ENCODE results near the gene NAV2. TPM values are rescaled to one million over a fixed set of nuclear protein-coding genes. Genes with fewer than 3 reads are reported as not detected.

Gene NAV2
- total and polyA plus RNA-seq, 5 donors: 4.4 to 12.9 (median 8.6) TPM

DNA sequence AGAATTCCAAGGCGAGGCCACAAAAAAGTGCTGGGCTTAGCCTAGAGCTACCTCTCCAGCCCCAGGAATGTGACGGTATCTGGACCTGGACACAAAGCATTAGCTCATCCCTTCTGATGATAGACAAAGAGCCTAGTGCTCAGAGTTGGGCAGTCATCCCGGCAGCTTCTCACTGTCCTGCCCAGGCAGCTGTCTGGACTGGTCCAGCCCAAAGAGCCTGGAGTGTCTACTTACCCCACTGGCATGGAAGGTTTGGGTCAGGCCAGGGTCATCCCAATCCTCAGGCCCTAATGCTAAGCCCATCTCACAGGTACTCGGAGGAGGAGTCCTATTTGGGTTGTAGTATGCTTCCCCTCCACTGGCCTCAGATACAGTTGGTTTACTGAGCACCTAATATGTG lies 31.0 kb downstream of the NAV2 start:
- Histone ChIP-seq H3K27ac (ENCODE audit: low read length) (no peak overlapping the region), H3K4me3 (ENCODE audit: low read length) (no peak overlapping the region), H3K4me1 (ENCODE audit: control insufficient read depth, insufficient read depth, low read length) (peaks cover 7% of the 10 kb centered on the region), H3K27me3 (ENCODE audit: control insufficient read depth, insufficient read depth) (no peaks in the 10 kb centered on the region), H3K9me3 (ENCODE audit: control insufficient read depth, low read length) (no peaks in the 10 kb centered on the region)
- ATAC-seq (peak; percentile 17 to 27), DNase-seq (no peak)
- intact Hi-C loops (cut with DNase I): loop anchor here (2.0 to 10.0 kb wide), 5 partner anchors 161 to 429 kb away; no protein-coding TSS in a partner anchor
- WGBS: 88% methylated on average over 4 of the region's 4 CpGs

DNA sequence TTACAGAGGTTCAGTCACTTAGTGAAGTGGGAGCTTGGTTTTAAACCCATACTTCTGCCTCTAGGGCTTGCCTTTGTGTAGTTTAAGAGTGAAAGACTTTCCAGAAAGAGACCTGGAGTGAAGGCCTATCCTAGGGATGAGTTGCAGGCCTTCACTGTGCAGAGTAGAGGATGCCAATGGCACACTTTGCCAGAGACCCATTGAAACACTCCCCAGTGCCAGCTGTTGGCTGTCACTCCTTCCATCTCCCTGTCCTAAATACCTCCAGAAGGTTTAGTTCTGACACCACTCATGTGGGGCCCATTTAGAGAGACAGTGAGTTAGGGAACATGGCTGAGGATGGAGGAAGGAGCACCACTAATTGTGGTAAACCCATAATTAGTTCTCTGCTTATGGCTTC lies 31.5 kb downstream of the NAV2 start:
- no peak for DNase-seq
- Histone ChIP-seq H3K27ac (ENCODE audit: low read length) (no peak overlapping the region), H3K4me1 (ENCODE audit: control insufficient read depth, insufficient read depth, low read length) (peaks cover 7% of the 10 kb centered on the region), H3K9me3 (ENCODE audit: control insufficient read depth, low read length) (no peaks in the 10 kb centered on the region), H3K4me3 (ENCODE audit: low read length) (no peak overlapping the region), H3K27me3 (ENCODE audit: control insufficient read depth, insufficient read depth) (no peaks in the 10 kb centered on the region)
- no peak for ATAC-seq
- intact Hi-C loops (cut with DNase I): loop anchor here in 3 of 4 donors (2.0 to 10.0 kb wide), 4 partner anchors 161 to 429 kb away; no protein-coding TSS in a partner anchor

DNA sequence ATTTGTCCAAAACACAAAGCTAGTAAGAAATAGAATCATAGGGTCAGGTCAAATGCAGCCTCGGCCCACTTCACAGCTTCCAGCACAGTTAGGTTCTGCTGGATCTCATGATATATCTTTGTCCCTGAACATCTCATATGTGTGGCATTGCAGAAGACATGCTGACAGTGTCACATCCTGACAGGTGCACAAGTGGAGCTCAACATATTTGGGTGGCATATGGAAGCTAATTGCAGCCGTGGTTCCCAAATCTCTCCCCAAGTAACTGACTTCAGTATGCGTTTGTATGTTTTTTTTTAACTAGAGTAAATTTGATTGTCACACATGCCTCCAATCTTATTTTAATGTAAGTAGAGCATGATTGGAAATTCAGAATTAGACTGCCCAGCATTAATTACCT lies 33.4 kb downstream of the NAV2 start:
- WGBS: 93% methylated on average over 3 of the region's 3 CpGs
- Histone ChIP-seq H3K4me1 (ENCODE audit: control insufficient read depth, insufficient read depth, low read length) (no peaks in the 10 kb centered on the region), H3K4me3 (ENCODE audit: low read length) (no peak overlapping the region), H3K27ac (ENCODE audit: low read length) (no peak overlapping the region), H3K27me3 (ENCODE audit: control insufficient read depth, insufficient read depth) (no peaks in the 10 kb centered on the region), H3K9me3 (ENCODE audit: control insufficient read depth, low read length) (no peaks in the 10 kb centered on the region)
- DNase-seq (no peak), ATAC-seq (no peak)
- intact Hi-C loops (cut with DNase I): loop anchor here in 3 of 4 donors (5.0 to 10.0 kb wide), 3 partner anchors 156 to 431 kb away; no protein-coding TSS in a partner anchor

DNA sequence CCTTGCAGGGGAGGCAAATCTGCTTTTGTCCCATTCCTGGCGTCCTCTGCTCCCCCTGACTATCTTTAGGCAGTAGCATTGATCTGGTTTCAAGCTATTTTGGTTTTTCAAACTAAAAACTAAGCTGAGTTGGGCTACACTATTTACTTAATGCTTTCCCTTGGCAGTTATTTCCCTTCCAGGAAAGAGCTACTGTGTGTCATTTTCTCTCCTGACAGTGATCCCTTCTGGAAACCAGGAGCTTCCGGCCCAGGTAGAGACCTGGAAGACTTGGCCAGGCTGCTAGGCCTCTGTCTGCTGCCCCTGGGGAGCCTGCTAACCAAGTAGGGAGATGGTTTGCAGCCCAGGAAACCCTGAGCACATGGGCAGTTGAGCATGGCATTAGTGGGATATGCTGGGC lies 35.0 kb downstream of the NAV2 start:
- H3K4me3 ChIP-seq (ENCODE audit: low read length): no peak overlapping the region
- no peak for DNase-seq
- no peak overlapping the region for H3K27ac ChIP-seq (ENCODE audit: low read length)
- no peaks in the 10 kb centered on the region for H3K27me3 ChIP-seq (ENCODE audit: control insufficient read depth, insufficient read depth)
- intact Hi-C loops (cut with DNase I): loop anchor here in 3 of 4 donors (5.0 to 10.0 kb wide), 3 partner anchors 155 to 433 kb away; no protein-coding TSS in a partner anchor
- WGBS: 93% methylated on average over 2 of the region's 2 CpGs
- H3K9me3 ChIP-seq (ENCODE audit: control insufficient read depth, low read length): no peaks in the 10 kb centered on the region
- ATAC-seq: no peak
- no peaks in the 10 kb centered on the region for H3K4me1 ChIP-seq (ENCODE audit: control insufficient read depth, insufficient read depth, low read length)

DNA sequence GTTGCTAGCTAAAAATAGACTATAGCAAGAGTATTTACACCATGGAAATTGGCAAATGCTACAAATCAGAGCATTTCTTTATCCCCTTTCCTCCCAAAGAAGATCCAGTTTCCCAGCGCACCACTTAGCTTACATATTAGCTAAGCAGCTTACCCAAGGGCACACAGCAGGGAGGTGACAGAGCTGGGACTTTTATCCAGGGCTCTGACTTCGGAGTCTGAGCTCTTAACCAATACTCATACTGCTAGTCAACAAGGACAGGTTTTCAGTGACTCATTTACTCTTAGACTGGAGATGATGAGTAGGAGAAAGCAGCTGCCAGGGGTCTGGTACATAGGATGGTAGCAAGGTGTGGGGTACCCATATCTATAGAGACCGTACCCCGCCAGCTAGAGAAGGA lies 38.4 kb downstream of the NAV2 start:
- intact Hi-C loops (cut with DNase I): loop anchor here in 2 of 4 donors (10.0 kb wide), 1 partner anchor 154 kb away; no protein-coding TSS in a partner anchor
- H3K9me3 ChIP-seq (ENCODE audit: control insufficient read depth, low read length): no peaks in the 10 kb centered on the region
- WGBS: 97% methylated on average over 4 of the region's 4 CpGs
- no peak overlapping the region for H3K4me3 ChIP-seq (ENCODE audit: low read length)
- H3K27ac ChIP-seq (ENCODE audit: low read length): no peak overlapping the region
- no peaks in the 10 kb centered on the region for H3K27me3 ChIP-seq (ENCODE audit: control insufficient read depth, insufficient read depth)
- ATAC-seq (peak in 1 of 2 donors; percentile 40), DNase-seq (no peak)
- H3K4me1 ChIP-seq (ENCODE audit: control insufficient read depth, insufficient read depth, low read length): no peaks in the 10 kb centered on the region

DNA sequence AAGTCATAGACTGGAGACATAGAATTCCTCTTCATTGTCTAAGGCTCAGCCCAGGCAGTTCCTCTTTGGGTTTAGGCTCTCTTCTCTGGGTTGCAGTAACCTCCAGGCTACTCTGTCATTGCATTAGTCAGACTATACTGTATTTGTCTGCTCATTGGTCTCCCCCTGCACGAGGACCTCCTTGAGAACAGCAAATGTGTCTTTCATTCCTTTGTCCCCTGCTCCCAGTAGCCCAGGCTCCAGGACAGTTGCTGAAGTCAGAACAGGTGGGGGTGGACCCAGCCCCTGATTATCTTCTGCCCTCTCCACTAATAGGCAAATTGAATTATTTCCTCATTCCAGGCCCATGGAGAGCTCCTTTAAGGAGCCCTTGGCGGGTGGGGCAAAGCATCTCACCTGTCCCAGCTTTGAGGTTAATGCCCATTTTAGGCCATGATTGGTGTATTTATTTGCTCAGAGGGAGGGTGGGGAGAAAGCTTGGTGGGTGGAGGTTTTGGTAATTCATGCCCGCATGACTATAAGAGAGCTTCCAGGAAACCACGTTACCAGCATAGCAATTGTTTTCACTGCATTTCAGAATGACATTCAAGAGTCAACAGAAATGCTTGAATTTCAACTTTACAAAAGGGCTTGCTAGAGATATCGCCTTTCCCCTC lies 40.9 kb downstream of the NAV2 start:
- 94% methylated on average over 5 of the region's 5 CpGs for WGBS
- H3K4me1 ChIP-seq (ENCODE audit: control insufficient read depth, insufficient read depth, low read length): peaks cover 8% of the 10 kb centered on the region
- no peaks in the 10 kb centered on the region for H3K9me3 ChIP-seq (ENCODE audit: control insufficient read depth, low read length)
- intact Hi-C loops (cut with DNase I): loop anchor here in 2 of 4 donors (10.0 kb wide), 1 partner anchor 151 kb away; no protein-coding TSS in a partner anchor
- H3K27ac ChIP-seq (ENCODE audit: low read length): no peak overlapping the region
- H3K4me3 ChIP-seq (ENCODE audit: low read length): no peak overlapping the region
- H3K27me3 ChIP-seq (ENCODE audit: control insufficient read depth, insufficient read depth): no peaks in the 10 kb centered on the region
- DNase-seq (no peak), ATAC-seq (no peak)

DNA sequence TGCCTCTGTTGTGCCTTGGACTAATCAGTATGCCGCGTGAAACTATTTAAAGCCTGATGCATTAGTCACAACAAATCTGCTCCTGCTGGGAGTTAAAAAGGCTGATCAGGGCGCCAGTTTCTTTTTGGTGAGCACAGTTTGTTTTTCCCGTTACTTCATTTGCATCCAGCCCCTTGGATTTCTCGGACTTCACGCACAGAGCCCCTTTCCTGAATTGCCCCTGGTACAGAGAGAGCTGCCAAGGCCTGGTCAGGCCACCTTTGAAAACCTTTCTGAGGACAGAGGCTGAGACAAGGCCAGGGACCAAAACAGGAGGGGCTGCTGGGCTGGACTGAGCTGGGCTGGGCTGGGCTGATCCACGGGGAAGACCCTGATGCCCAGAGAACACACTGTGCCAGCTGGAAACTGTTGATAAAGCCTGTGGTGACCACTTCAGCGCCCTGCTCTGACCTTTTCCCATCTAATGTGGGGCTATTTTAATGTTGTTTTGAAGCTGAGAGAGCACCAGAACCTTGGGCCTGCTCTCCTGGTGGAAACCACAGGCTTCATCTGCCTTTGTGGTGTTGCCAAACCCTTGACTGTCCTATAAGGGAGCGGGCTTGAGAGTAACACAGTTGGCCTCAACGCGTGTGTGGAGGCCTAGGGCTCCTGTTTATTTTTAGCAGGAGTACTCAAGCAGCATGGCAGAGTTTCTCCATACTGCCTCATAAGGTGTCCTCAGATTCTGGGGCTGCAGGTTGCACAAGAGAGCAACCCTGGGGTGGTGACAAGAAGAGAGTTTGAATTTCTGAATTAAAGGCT lies 44.2 kb downstream of the NAV2 start:
- 58% methylated on average over 11 of the region's 11 CpGs for WGBS
- Histone ChIP-seq H3K27ac (ENCODE audit: low read length) (peak overlapping the region; percentile 91), H3K4me1 (ENCODE audit: control insufficient read depth, insufficient read depth, low read length) (peaks cover 8% of the 10 kb centered on the region), H3K9me3 (ENCODE audit: control insufficient read depth, low read length) (no peaks in the 10 kb centered on the region), H3K27me3 (ENCODE audit: control insufficient read depth, insufficient read depth) (no peaks in the 10 kb centered on the region), H3K4me3 (ENCODE audit: low read length) (no peak overlapping the region)
- DNase-seq (peak in 1 of 3 donors; percentile 57), ATAC-seq (peak; percentile 76 to 82)
- intact Hi-C loops (cut with DNase I): loop anchor here in 2 of 4 donors (10.0 kb wide), 1 partner anchor 148 kb away; no protein-coding TSS in a partner anchor

DNA sequence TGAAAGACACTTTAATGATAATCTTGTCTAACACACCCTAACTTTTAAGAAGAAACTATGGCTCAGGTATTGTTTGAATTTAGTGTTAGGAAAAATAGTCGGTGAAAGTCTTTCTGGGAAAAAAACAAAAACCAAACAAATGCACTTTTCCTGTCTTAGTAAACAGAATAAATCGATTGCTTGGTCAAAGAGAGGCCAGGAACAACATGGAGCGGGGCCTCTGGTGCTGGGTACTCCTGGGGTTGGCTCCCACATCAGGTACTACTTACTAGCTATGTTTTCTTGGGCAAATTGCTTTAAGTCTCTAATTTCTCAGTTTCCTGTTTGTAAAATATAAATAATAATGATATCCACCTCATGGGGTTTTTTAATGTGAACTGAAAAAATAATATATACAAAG lies 46.8 kb downstream of the NAV2 start:
- H3K4me1 ChIP-seq (ENCODE audit: control insufficient read depth, insufficient read depth, low read length): peaks cover 8% of the 10 kb centered on the region
- H3K4me3 ChIP-seq (ENCODE audit: low read length): no peak overlapping the region
- intact Hi-C loops (cut with DNase I): loop anchor here in 2 of 4 donors (10.0 kb wide), 1 partner anchor 145 kb away; no protein-coding TSS in a partner anchor

DNA sequence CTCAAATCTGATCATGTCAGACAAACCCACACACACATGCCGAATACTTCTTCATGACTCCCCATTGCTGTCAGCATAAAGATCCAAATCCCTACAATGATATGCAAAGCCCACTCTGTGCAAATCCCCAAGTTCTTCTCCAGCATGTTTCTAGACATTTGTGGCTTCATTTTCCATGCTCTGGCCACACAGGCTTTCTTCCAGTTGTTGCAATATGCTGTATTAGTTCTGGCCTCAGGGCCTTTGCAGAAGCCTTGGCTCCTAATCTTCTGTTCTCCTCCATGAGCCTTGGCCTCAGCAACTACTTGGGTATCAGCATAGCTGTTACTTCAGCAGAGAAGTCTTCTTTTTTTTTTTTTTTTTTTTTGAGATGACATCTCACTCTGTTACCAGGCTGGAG lies 49.6 kb downstream of the NAV2 start:
- H3K4me1 ChIP-seq (ENCODE audit: control insufficient read depth, insufficient read depth, low read length): peaks cover 4% of the 10 kb centered on the region
- no peak overlapping the region for H3K4me3 ChIP-seq (ENCODE audit: low read length)
- no peak for DNase-seq
- H3K27ac ChIP-seq (ENCODE audit: low read length): no peak overlapping the region
- H3K9me3 ChIP-seq (ENCODE audit: control insufficient read depth, low read length): no peaks in the 10 kb centered on the region
- 93% methylated on average over 1 of the region's 1 CpG for WGBS
- intact Hi-C loops (cut with DNase I): no loop called here
- ATAC-seq: no peak
- no peaks in the 10 kb centered on the region for H3K27me3 ChIP-seq (ENCODE audit: control insufficient read depth, insufficient read depth)

More for the DNA sequence above, 46.8 kb downstream of the NAV2 start:
- Histone ChIP-seq H3K9me3 (ENCODE audit: control insufficient read depth, low read length) (no peaks in the 10 kb centered on the region), H3K27me3 (ENCODE audit: control insufficient read depth, insufficient read depth) (no peaks in the 10 kb centered on the region), H3K27ac (ENCODE audit: low read length) (no peak overlapping the region)
- DNase-seq (no peak), ATAC-seq (no peak)
- 90% methylated on average over 3 of the region's 3 CpGs for WGBS

DNA sequence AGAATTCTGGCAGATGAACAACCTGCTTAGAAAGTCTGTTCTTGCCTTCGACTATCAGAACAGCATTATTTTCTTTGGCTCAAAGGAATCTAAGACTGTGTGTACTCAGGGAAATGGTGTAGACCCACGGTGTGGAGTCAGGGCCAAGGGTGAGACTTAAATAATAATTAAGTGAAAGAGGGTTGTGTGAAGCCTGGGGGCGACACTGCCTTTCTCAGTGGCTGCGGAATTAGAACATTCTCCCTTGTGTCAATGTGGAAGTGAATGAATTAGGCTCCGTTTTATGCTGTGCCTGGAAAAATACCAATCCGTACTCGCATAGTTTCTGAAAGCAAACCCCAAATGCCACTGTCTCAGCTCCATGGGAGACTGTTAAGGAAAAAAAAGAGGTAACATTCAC lies 50.7 kb downstream of the NAV2 start:
- ATAC-seq (peak; percentile 53 to 66), DNase-seq (peak in 1 of 3 donors; percentile 47)
- H3K4me1 ChIP-seq (ENCODE audit: control insufficient read depth, insufficient read depth, low read length): peaks cover 6% of the 10 kb centered on the region
- no peak overlapping the region for H3K4me3 ChIP-seq (ENCODE audit: low read length)
- no peak overlapping the region for H3K27ac ChIP-seq (ENCODE audit: low read length)
- WGBS: 61% methylated on average over 7 of the region's 7 CpGs
- intact Hi-C loops (cut with DNase I): no loop called here
- H3K27me3 ChIP-seq (ENCODE audit: control insufficient read depth, insufficient read depth): no peaks in the 10 kb centered on the region
- H3K9me3 ChIP-seq (ENCODE audit: control insufficient read depth, low read length): no peaks in the 10 kb centered on the region

DNA sequence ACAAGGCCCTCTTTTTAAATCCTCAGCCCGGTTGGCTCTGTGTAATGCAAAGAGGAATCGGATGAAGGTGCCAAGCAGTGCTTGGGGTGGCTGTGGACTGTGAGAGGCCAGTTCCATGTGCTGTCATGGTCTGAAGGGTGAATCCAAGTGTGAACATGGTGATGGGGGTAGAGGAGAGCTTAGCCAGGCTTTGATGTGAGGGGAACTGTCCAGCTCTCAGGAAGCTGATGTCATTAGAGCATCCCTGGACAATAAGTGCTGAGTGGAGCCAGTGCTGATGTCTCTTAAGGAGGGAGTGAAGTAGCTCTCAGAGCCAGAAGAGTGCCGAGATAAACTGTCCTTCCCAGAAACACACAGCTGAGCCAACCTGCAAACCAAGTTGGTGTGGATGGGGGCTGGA lies 53.6 kb downstream of the NAV2 start:
- no peaks in the 10 kb centered on the region for H3K27me3 ChIP-seq (ENCODE audit: control insufficient read depth, insufficient read depth)
- no peak for DNase-seq
- peak; percentile 28 to 55 for ATAC-seq
- H3K4me3 ChIP-seq (ENCODE audit: low read length): no peak overlapping the region
- WGBS: 48% methylated on average over 3 of the region's 3 CpGs
- intact Hi-C loops (cut with DNase I): no loop called here
- H3K4me1 ChIP-seq (ENCODE audit: control insufficient read depth, insufficient read depth, low read length): peaks cover 9% of the 10 kb centered on the region
- H3K27ac ChIP-seq (ENCODE audit: low read length): no peak overlapping the region
- no peaks in the 10 kb centered on the region for H3K9me3 ChIP-seq (ENCODE audit: control insufficient read depth, low read length)
